Testis (tissue), 2 donors: Measurements from ENCODE around the gene EFCAB13.

Experiments used
- CTCF ChIP-seq, 3 experiments: fragments of 450-650 bp in 2 of 3; fragments of 200-600 bp in 1 of 3; sonication (generic) in 1 of 3; IDR thresholded peaks; one replicate each; pipeline ENCODE4 v1.5.1; 2016 to 2019; ENCODE audit warnings: antibody characterized with exemption in 3 of 3, mild to moderate bottlenecking in 2 of 3, moderate library complexity in 1 of 3
- POLR2A ChIP-seq: fragments of 450-650 bp; IDR thresholded peaks from one replicate; pipeline ENCODE4 v1.6.1; 2017; ENCODE audit warnings: antibody characterized with exemption, mild to moderate bottlenecking, moderate library complexity

DNA sequence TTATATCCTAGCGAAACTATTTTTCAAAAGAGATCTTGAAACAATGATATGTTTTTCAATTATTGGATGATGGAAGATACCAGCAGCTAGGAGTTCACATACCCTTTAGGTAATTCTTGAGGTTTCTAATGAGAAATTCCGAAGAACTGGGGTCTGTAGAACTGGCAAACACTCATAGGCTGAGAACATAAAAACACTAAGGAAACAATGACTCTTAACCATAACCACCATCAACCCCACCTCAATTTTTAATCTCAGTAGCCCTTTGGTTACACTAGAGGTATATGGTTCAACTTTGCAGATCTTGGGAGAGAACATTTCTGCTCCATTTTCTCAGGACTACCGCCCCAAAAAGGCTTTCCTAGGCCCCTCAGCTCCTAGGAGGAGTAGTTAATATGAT is 141.4 kb downstream of the EFCAB13 start:
- TF ChIP-seq CTCF (IDR thresholded peaks at IDR 0.05): no peak
- no peak for TF ChIP-seq POLR2A
